GM10266 (cell line): ENCODE measurements around the gene PRKAR2A.
"Not testable (repeated sequence)": the region's sequence is repeated elsewhere in the genome, so short reads cannot be mapped to it uniquely, and the experiment has no call there.

Source experiments
- DNase-seq: peaks from one replicate; pipeline ENCODE4 v3.0.0; 2012; ENCODE audit errors: extremely low spot score
- CTCF ChIP-seq: IDR thresholded peaks from 2 replicates; pipeline ENCODE4 v1.5.1; 2012; ENCODE audit warnings: mild to moderate bottlenecking, low read depth; ENCODE audit not compliant: control insufficient read depth, insufficient read depth; ENCODE audit errors: missing control alignments

The PRKAR2A gene

GRCh38 chr3:48738926-48739616 is 108.6 kb downstream of the PRKAR2A start:
- no peak for TF ChIP-seq CTCF
- DNase-seq: no peak

DNA sequence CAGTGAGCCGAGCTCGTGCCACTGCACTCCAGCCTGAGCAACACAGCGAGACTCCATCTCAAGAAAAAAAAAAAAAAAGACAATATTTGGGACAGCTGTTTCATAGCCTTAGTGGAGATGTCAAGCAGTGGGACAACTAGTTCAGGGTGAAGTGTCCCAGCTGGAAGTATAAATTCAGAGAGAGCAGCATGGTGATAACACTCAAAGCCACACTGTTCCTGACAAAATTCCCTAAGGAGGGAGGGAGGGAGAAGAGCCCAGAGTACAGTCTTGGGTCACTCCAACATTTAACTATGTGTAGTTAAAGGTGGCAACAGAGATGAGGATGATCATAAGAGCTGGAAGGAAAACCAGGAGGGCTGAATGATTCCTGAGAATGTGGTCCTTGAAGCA is 109.5 kb downstream of the PRKAR2A start:
- no peak for DNase-seq
- no peak for TF ChIP-seq CTCF

DNA sequence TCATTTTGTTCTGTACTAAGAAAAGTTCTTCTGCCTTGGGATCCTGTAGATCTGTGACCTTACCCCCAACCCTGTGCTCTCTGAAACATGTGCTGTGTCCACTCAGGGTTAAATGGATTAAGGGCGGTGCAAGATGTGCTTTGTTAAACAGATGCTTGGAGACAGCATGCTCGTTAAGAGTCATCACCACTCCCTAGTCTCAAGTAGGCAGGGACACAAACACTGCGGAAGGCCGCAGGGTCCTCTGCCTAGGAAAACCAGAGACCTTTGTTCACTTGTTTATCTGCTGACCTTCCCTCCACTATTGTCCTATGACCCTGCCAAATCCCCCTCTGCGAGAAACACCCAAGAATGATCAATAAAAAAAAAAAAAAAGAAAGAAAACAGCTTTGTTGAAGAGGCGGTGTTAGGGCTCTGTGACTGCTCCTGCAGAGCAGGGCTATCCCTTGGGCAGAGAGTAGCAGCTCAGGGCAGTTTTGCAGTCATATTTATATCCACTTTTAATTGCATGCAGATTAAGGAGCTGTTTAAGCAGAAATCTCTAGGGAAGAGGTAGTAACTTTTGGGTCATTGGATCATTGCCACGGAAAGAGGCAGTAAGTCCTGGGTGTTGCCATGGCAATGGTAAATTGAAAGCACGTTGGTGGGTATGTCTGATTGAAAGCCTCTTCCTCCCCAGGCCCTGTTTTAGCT is 112.5 kb downstream of the PRKAR2A start:
- not testable (repeated sequence) for DNase-seq

DNA sequence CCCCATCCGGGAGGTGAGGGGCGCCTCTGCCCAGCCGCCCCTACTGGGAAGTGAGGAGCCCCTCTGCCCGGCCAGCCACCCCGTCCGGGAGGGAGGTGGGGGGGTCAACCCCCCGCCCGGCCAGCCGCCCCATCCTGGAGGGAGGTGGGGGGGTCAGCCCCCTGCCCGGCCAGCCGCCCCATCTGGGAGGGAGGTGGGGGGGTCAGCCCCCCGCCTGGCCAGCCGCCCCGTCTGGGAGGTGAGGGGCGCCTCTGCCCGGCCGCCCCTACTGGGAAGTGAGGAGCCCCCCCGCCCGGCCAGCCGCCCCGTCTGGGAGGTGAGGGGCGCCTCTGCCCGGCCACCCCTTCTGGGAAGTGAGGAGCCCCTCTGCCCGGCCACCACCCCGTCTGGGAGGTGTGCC is 113.1 kb downstream of the PRKAR2A start:
- not testable (repeated sequence) for DNase-seq

- not testable (repeated sequence) for DNase-seq
Measured at GRCh38 chr3:48733752-48734518, 113.7 kb downstream of the PRKAR2A start.

GRCh38 chr3:48727511-48727910 is 120.2 kb downstream of the PRKAR2A start:
- no peak for DNase-seq
- TF ChIP-seq CTCF: no peak

DNA sequence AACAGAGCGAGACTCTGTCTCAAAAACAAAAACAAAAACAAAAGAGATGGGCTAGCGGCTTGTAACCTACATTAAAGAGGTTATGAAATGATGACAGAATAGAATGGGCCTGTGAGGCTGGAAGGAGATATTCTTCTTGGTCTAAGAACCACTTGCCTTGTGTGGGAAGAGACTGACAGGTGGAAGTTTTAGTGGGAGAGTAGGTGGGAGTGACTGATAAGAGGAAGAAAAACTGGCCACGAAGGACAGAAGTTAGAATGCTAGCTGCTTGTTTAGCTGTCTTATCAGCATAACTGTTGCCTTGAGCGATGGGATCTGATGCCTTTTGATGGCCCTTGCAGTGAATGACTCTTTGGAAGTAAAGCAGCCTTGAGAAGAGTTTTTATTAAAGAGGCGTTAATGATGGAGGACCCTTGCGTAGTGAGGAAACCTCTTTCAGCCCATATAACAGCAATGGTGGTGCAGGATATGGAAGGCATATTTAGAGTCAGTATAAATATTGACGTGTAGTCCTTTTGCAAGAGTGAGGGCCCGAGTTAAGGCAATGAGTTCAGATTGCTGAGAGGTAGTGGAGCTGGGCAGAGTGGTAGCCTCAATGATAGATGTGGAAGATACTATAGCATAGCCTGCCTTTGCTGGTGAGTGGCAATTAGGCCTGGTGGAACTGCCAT is 122.4 kb downstream of the PRKAR2A start:
- DNase-seq: not testable (repeated sequence)

DNA sequence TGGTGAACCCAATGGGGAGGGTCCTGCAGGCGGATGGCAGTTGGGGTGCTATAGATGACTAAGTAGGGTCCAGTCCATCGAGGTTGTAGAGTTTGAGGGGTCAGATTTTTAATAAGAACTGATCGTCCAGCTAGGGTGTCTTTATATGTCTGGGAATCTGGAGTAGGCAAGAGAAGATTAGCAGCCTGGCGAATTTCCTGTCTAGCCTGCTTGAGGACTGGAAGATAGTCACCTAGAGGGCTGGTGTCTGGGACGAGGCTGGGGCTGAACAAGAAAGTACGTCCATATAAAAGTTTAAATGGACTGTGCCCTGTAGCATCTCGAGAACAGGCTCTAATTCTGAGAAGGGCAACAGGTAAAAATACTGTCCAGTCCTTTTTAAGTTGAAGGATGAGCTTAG is 123.9 kb downstream of the PRKAR2A start:
- TF ChIP-seq CTCF: no peak
- DNase-seq: no peak

DNA sequence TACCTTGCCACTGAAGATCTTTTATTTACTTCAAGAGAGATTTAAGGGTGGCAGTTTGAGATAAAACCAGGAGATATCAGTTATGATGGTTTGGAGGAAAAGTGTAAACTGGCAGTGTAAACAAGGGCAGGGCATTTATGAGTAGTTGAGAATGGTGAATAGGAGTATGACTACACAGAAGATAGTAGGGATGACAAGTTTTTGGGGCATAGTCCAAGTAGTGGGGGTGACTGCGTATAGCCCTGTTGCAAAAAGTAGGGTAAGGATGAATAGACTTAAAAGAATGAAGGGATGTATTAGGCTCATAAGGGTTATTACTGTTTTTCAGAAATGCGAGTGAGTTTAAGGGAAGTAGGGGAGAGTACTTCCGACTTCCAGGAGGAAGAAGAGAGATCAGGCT is 124.4 kb downstream of the PRKAR2A start:
- not testable (repeated sequence) for DNase-seq
